Measurements from ENCODE around the gene GABRG2. TPM values are rescaled to one million over a fixed set of nuclear protein-coding genes. Genes with fewer than 3 reads are reported as not detected.

Gene GABRG2
- total RNA-seq: under 1 TPM in 1 of 4 donors, not detected in 3; 0.14 TPM

DNA sequence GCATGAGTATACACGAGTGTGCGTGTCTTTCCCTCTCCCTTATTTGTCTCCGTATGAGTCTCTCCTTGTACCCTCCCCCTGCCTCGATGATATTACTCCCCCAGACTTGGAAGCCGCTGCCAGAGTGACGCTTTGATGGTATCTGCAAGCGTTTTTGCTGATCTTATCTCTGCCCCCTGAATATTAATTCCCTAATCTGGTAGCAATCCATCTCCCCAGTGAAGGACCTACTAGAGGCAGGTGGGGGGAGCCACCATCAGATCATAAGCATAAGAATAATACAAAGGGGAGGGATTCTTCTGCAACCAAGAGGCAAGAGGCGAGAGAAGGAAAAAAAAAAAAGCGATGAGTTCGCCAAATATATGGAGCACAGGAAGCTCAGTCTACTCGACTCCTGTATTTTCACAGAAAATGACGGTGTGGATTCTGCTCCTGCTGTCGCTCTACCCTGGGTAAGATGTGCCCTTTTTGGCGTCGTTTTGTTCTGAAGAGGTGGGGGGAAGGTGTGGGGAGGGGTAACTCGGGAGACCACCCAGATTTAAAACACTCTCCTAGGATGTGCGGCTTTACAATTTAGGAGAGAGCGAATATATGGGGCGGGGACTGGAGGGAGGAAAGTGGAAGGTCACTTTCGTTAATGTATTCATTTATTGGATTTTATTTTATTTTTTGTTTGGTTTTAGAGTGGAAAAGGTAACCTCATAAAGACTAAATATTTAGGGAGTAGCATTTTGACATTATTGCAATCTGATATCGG lies at the start of gene GABRG2:
TSS of gene GABRG2 (plus strand) at position 119 of the 757 bp plus-strand sequence. CDS start at position 346, 227 bp downstream.
- no peaks in the 10 kb centered on the region for H3K36me3 ChIP-seq
- no peak for TF ChIP-seq POLR2A (IDR thresholded peaks at IDR 0.05)
- TF ChIP-seq, protein P1, sequence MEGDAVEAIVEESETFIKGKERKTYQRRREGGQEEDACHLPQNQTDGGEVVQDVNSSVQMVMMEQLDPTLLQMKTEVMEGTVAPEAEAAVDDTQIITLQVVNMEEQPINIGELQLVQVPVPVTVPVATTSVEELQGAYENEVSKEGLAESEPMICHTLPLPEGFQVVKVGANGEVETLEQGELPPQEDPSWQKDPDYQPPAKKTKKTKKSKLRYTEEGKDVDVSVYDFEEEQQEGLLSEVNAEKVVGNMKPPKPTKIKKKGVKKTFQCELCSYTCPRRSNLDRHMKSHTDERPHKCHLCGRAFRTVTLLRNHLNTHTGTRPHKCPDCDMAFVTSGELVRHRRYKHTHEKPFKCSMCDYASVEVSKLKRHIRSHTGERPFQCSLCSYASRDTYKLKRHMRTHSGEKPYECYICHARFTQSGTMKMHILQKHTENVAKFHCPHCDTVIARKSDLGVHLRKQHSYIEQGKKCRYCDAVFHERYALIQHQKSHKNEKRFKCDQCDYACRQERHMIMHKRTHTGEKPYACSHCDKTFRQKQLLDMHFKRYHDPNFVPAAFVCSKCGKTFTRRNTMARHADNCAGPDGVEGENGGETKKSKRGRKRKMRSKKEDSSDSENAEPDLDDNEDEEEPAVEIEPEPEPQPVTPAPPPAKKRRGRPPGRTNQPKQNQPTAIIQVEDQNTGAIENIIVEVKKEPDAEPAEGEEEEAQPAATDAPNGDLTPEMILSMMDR (IDR thresholded peaks at IDR 0.05): no peak
- no peaks in the 10 kb centered on the region for H3K9me3 ChIP-seq
- DNase-seq: no peak
- H3K4me1 ChIP-seq: no peaks in the 10 kb centered on the region
- no peak within 1 kb of the TSS for H3K27ac ChIP-seq
- no peaks in the 10 kb centered on the region for H3K27me3 ChIP-seq
- H3K4me3 ChIP-seq: no peak within 1 kb of the TSS
- intact Hi-C loops (cut with DNase I; ENCODE audit: low total_unique reads): no loop called here

DNA sequence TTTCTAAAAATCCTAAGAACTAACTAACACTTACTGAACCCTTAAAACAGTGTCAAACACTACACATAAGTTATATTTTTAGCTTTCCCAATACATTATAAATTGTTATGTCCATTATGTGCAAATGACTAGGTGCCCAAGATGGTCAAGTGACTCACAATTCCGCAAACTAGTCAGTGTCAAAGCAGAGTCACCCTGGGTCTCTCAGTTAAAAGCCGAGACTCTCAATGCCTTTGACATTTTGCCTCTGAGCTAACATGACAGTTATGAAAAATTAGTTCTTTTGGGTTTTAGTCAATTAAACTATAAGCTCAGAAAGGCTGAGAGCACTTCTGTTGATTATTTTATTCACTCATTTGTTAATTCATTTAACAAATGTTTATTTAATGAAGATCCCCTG lies 42.3 kb upstream of the GABRG2 start:
- H3K9me3 ChIP-seq: no peaks in the 10 kb centered on the region
- H3K27ac ChIP-seq: no peak overlapping the region
- H3K36me3 ChIP-seq: no peaks in the 10 kb centered on the region
- H3K4me1 ChIP-seq: no peaks in the 10 kb centered on the region
- H3K4me3 ChIP-seq: no peak overlapping the region
- no peak for DNase-seq
- no peak for TF ChIP-seq POLR2A (IDR thresholded peaks at IDR 0.05)
- intact Hi-C loops (cut with DNase I; ENCODE audit: low total_unique reads): no loop called here
- H3K27me3 ChIP-seq: no peaks in the 10 kb centered on the region

DNA sequence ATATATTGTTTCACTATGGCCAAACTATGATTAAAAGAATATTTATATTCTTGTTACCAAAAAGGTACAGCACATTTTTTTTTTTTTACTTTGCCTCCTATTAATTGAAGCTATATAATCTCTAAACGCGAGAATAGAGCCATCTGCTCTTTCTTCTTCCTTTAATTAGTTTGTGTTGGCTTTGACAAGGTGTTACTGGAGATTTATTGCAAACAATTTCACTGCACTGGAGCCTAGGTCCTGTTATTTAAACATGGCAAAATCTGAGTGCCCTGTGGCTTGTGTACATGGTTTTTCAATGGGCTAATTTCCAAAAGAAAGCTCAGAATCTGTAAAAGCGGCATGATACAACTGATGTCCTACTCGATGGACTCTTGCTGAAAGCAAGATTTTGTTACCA lies 40.8 kb upstream of the GABRG2 start:
- TF ChIP-seq, protein P1 (IDR thresholded peaks at IDR 0.05): no peak
- TF ChIP-seq POLR2A (IDR thresholded peaks at IDR 0.05): no peak
- H3K27ac ChIP-seq: no peak overlapping the region

DNA sequence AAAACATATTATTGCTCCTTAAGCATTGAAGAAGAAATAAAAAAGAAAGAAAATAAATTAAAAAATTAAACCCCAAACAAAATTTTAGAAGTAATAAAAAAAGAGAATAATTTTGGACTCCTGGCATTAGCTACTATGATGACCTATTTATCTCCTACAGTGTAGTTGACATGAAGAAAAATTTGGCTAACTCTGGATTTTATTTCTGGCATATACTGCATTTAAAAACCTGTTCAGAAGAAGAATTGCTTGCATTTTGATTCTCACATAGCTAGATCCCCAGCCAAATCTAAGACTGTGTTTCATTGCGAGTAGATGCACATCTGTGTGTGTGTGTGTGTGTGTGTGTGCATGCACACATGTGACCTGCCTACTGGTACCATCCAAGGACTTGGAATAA lies 30.1 kb upstream of the GABRG2 start:
- intact Hi-C loops (cut with DNase I; ENCODE audit: low total_unique reads): no loop called here
- Histone ChIP-seq H3K9me3 (no peaks in the 10 kb centered on the region), H3K27ac (no peak overlapping the region), H3K27me3 (no peaks in the 10 kb centered on the region), H3K4me3 (no peak overlapping the region), H3K4me1 (no peaks in the 10 kb centered on the region), H3K36me3 (no peaks in the 10 kb centered on the region)
- no peak for DNase-seq
- TF ChIP-seq POLR2A (IDR thresholded peaks at IDR 0.05): no peak
- TF ChIP-seq, protein P1 (IDR thresholded peaks at IDR 0.05): no peak

More for the DNA sequence above, 40.8 kb upstream of the GABRG2 start:
- no peaks in the 10 kb centered on the region for H3K9me3 ChIP-seq
- no peaks in the 10 kb centered on the region for H3K27me3 ChIP-seq
- H3K4me1 ChIP-seq: no peaks in the 10 kb centered on the region
- H3K4me3 ChIP-seq: no peak overlapping the region
- DNase-seq: no peak
- intact Hi-C loops (cut with DNase I; ENCODE audit: low total_unique reads): no loop called here
- H3K36me3 ChIP-seq: no peaks in the 10 kb centered on the region

DNA sequence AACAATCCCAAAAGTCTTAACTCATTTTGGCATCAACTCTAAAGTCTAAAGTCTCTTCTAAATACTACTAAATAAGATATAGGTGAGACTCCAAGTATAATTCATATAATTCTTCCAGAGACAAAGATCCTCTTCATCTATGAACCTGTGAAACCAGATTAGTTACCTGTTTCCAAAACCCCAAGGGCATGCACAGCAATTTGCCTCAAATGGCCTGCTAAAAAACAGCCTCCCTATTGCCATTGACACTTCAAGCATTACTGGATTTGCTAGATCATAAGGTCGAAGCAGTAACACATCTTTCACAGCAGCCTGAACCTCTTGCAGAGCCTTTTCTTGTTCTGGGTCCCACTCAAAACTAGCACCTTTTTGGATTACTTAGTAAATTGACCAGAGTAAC lies 20.3 kb upstream of the GABRG2 start:
- no peak overlapping the region for H3K4me3 ChIP-seq
- TF ChIP-seq, protein P1 (IDR thresholded peaks at IDR 0.05): no peak
- no peak for TF ChIP-seq POLR2A (IDR thresholded peaks at IDR 0.05)

More for the DNA sequence above, 20.3 kb upstream of the GABRG2 start:
- no peak for DNase-seq
- Histone ChIP-seq H3K36me3 (no peaks in the 10 kb centered on the region), H3K27me3 (no peaks in the 10 kb centered on the region), H3K4me1 (no peaks in the 10 kb centered on the region), H3K9me3 (no peaks in the 10 kb centered on the region), H3K27ac (no peak overlapping the region)
- intact Hi-C loops (cut with DNase I; ENCODE audit: low total_unique reads): loop anchor here (5.0 kb wide), 1 partner anchor 85 kb away; no protein-coding TSS in a partner anchor

Data from uterus (tissue), 4 donors.